ENCODE data around the gene SIX2.

- TF ChIP-seq POLR2AphosphoS5 (IDR thresholded peaks at IDR 0.05; ENCODE audit: low read depth, low read length) (no peak), HDAC6 (IDR thresholded peaks at IDR 0.05; ENCODE audit: low read depth, low read length) (no peak), CEBPB (IDR thresholded peaks at IDR 0.05; ENCODE audit: low read depth, low read length) (no peak), CTCF (IDR thresholded peaks at IDR 0.05; ENCODE audit: control extremely low read depth in 1 of 3, insufficient read depth in 1 of 3, low read depth in 1 of 3, low read length in 3 of 3) (no peak), EP300 (IDR thresholded peaks at IDR 0.05; ENCODE audit: borderline replicate concordance in 1 of 2, low read depth in 2 of 2, low read length in 2 of 2) (no peak), JUN (IDR thresholded peaks at IDR 0.05; ENCODE audit: low read depth, low read length) (no peak), ASH2L (IDR thresholded peaks at IDR 0.05; ENCODE audit: low read length) (no peak), SAP30 (IDR thresholded peaks at IDR 0.05; ENCODE audit: insufficient read depth, insufficient replicate concordance, low read length) (no peak), TEAD4 (IDR thresholded peaks at IDR 0.05; ENCODE audit: low read depth, low read length) (no peak), MAFK (IDR thresholded peaks at IDR 0.05; ENCODE audit: low read depth, low read length) (no peak), TBP (IDR thresholded peaks at IDR 0.05; ENCODE audit: low read depth, low read length) (no peak), RAD21 (IDR thresholded peaks at IDR 0.05 in 1 of 2, conservative IDR thresholded peaks at IDR 0.05 in 1 of 2; ENCODE audit: low read depth in 2 of 2, low read length in 2 of 2) (no peak), POLR2A (IDR thresholded peaks at IDR 0.05; ENCODE audit: control extremely low read depth in 1 of 2, low read depth in 2 of 2, low read length in 2 of 2) (no peak), TAF1 (IDR thresholded peaks at IDR 0.05; ENCODE audit: low read depth, low read length) (no peak)
These were observed 20.0 kb upstream of the SIX2 start for GRCh38 chr2:45029215-45029614.
